ENCODE data around the gene TRAPPC5.

Gene TRAPPC5

DNA sequence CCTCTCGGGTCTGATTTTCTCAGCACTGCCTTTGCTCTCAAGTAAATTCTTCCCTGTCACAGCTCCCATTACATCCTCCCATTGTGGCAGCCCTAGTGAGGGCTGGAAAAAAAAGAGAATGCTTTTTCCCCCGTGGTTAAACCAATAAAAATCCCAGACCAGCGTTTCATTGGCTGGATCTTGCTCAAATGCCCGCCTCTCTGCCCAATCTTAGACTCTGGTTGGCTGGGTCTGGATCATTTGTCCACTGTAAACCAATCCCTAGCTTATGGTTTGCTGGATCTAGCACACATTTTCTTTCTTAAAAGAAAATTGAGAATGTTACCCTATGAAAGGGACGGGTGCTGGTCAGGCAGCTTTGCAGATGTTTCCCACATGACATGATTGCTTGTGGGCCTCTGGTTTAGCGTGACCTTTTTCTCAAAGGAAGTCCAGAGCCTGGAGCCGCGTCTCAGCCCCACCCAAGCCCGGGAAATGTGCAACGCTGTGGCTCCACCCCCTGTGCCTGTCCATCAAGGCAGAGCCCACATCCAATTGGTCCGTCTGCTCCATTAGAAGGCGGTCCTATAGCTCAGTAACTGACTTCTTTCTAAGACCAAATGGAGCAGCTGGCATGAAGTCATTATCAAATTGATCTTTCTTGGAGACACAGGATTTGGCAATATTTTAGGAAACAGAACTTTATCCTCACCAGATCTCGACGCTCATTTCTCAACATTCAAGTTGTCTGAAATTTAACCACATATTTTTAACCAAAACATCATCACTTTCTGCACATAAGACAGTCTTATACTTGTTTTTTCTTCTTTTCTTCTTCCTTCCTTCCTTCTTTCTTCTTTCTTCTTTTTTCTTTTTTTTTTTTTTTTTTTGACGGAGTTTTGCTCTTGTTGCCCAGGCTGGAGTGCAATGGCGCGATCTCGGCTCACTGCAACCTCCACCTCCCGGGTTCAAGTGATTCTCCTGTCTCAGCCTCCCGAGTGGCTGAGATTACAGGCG, 6.3 kb upstream of the TRAPPC5 start:
- TF ChIP-seq, protein P1, sequence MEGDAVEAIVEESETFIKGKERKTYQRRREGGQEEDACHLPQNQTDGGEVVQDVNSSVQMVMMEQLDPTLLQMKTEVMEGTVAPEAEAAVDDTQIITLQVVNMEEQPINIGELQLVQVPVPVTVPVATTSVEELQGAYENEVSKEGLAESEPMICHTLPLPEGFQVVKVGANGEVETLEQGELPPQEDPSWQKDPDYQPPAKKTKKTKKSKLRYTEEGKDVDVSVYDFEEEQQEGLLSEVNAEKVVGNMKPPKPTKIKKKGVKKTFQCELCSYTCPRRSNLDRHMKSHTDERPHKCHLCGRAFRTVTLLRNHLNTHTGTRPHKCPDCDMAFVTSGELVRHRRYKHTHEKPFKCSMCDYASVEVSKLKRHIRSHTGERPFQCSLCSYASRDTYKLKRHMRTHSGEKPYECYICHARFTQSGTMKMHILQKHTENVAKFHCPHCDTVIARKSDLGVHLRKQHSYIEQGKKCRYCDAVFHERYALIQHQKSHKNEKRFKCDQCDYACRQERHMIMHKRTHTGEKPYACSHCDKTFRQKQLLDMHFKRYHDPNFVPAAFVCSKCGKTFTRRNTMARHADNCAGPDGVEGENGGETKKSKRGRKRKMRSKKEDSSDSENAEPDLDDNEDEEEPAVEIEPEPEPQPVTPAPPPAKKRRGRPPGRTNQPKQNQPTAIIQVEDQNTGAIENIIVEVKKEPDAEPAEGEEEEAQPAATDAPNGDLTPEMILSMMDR (IDR thresholded peaks at IDR 0.05): no peak
- H2AFZ ChIP-seq: no peak overlapping the region
- no peaks in the 10 kb centered on the region for H3K79me2 ChIP-seq
- no peak overlapping the region for H3K4me3 ChIP-seq (ENCODE audit: low read depth, low read length)
- H3K4me1 ChIP-seq: no peaks in the 10 kb centered on the region
- H3K27me3 ChIP-seq (ENCODE audit: control insufficient read depth, insufficient read depth, low read length): peaks cover 3% of the 10 kb centered on the region
- no peak overlapping the region for H3K4me2 ChIP-seq (ENCODE audit: low read length)
- no peak overlapping the region for H3K27ac ChIP-seq
- no peaks in the 10 kb centered on the region for H3K36me3 ChIP-seq (ENCODE audit: control insufficient read depth, insufficient read depth, low read length)
- no peak overlapping the region for H3K9ac ChIP-seq
- H3K9me3 ChIP-seq (ENCODE audit: control insufficient read depth, low read length): no peaks in the 10 kb centered on the region

DNA sequence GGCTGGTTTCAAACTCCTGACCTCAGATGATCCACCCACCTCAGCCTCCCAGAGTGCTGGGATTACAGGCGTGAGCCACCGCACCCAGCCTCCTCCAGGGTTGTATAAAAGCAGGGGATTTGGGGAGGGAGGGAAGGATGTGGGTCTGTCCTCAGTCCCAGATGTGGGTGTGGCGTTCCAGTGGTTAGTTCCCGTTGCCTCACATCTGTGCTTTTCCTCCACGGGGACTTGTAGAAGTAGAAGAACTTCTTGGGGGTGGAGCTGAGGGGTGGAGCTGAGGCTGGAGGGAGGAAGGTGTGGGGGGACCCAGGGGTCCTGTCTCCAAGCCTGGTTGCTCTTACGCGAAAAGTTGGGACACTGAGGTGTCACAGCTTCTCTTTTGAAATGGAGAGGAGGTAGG, 4.3 kb upstream of the TRAPPC5 start:
- TF ChIP-seq, protein P1 (IDR thresholded peaks at IDR 0.05): no peak
- H3K27ac ChIP-seq: no peak overlapping the region

DNA sequence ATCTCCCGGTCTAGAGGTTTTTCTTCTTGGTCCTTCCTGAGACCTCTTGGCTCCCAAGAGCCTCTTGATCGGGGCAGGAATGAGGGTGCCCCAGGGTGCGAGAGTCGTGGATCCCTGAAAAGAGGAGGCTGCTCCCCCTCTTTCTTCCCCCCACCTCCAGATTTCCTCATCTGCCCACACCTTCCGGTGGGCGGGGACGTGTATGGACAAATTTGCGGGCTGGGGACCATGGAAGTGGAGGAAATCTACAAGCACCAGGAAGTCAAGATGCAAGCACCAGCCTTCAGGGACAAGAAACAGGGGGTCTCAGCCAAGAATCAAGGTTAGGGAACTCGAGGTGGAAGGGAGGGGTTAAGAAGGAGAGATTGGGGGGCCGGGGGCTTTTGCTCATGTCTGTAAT, 3.8 kb upstream of the TRAPPC5 start, which contains the start of gene MCEMP1:
MCEMP1 (plus strand) TSS at position 237 of the 400 bp plus-strand sequence; CDS start at position 268, 31 bp downstream.
- H3K27ac ChIP-seq: no peak within 1 kb of the TSS
- no peaks in the 10 kb centered on the region for H3K9me3 ChIP-seq (ENCODE audit: control insufficient read depth, low read length)
- H3K4me1 ChIP-seq: peaks cover 3% of the 10 kb centered on the region
- no peak within 1 kb of the TSS for H3K4me3 ChIP-seq (ENCODE audit: low read depth, low read length)
- TF ChIP-seq, protein P1 (IDR thresholded peaks at IDR 0.05): no peak
- no peak within 1 kb of the TSS for H3K4me2 ChIP-seq (ENCODE audit: low read length)
- no peaks in the 10 kb centered on the region for H3K36me3 ChIP-seq (ENCODE audit: control insufficient read depth, insufficient read depth, low read length)
- no peak within 1 kb of the TSS for H2AFZ ChIP-seq
- H3K79me2 ChIP-seq: no peaks in the 10 kb centered on the region
- peaks cover 3% of the 10 kb centered on the region for H3K27me3 ChIP-seq (ENCODE audit: control insufficient read depth, insufficient read depth, low read length)
- H3K9ac ChIP-seq: no peak within 1 kb of the TSS

More for the DNA sequence above, 4.3 kb upstream of the TRAPPC5 start:
- Histone ChIP-seq H3K27me3 (ENCODE audit: control insufficient read depth, insufficient read depth, low read length) (peaks cover 3% of the 10 kb centered on the region), H3K4me2 (ENCODE audit: low read length) (no peak overlapping the region), H3K79me2 (no peaks in the 10 kb centered on the region), H3K4me3 (ENCODE audit: low read depth, low read length) (no peak overlapping the region), H3K4me1 (no peaks in the 10 kb centered on the region), H3K9ac (no peak overlapping the region), H3K9me3 (ENCODE audit: control insufficient read depth, low read length) (no peaks in the 10 kb centered on the region), H2AFZ (no peak overlapping the region), H3K36me3 (ENCODE audit: control insufficient read depth, insufficient read depth, low read length) (no peaks in the 10 kb centered on the region)

DNA sequence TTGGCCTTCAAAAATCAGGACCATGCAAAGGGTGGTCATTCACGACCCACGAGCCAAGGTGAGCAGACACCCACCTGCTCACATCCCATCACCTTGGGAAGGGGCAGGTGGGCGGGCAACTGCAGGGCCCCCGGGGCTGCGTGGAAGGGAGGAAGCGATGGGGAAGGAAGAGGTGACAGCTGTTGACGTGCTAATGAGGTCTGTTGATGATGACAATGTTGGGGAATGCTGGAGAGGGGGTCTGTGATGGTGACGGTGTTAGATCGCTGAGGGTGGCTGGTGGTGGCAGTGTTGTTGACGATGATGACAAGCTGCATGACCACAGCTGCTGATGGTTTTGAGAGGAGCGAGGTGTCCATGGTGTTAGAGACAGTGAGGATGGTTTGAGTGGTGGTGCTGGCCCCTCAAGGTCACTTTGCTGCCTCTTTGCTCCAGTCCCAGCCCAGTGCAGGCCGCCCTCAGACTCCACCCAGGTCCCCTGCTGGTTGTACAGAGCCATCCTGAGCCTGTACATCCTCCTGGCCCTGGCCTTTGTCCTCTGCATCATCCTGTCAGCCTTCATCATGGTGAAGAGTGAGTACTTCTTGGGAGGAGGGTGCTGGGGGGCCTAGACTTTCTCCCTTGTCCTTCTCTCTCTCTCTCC, 2.8 kb upstream of the TRAPPC5 start:
- H3K4me3 ChIP-seq (ENCODE audit: low read depth, low read length): no peak overlapping the region

More for the DNA sequence above, 2.8 kb upstream of the TRAPPC5 start:
- H3K79me2 ChIP-seq: no peaks in the 10 kb centered on the region
- no peak overlapping the region for H3K9ac ChIP-seq
- H3K27me3 ChIP-seq (ENCODE audit: control insufficient read depth, insufficient read depth, low read length): peaks cover 3% of the 10 kb centered on the region
- no peak overlapping the region for H3K4me2 ChIP-seq (ENCODE audit: low read length)
- H2AFZ ChIP-seq: no peak overlapping the region
- TF ChIP-seq, protein P1 (IDR thresholded peaks at IDR 0.05): no peak
- no peaks in the 10 kb centered on the region for H3K9me3 ChIP-seq (ENCODE audit: control insufficient read depth, low read length)
- no peaks in the 10 kb centered on the region for H3K36me3 ChIP-seq (ENCODE audit: control insufficient read depth, insufficient read depth, low read length)
- no peak overlapping the region for H3K27ac ChIP-seq
- H3K4me1 ChIP-seq: peaks cover 3% of the 10 kb centered on the region
